Coronary artery (tissue), 2 donors: ENCODE measurements around the gene SECISBP2.

ENCODE experiments used
- DNase-seq: peaks from one replicate; pipeline ENCODE4 v3.0.0-alpha.2; 2017; ENCODE audit warnings: low spot score
- H3K27ac ChIP-seq, 2 donors: fragments of 200-600 bp; sonication (generic); one replicate each; pipeline ENCODE4 v1.5.1; 2016 to 2019
- H3K4me3 ChIP-seq: fragments of 200-600 bp; sonication (generic); 2 replicates; pipeline ENCODE4 v1.5.1; 2016; ENCODE audit warnings: mild to moderate bottlenecking, moderate library complexity
- CTCF ChIP-seq: fragments of 200-600 bp; sonication (generic); IDR thresholded peaks from one replicate; pipeline ENCODE4 v1.5.1; 2019; ENCODE audit warnings: antibody characterized with exemption

The SECISBP2 gene

GRCh38 chr9:89372230-89372816 lies 54.0 kb downstream of the SECISBP2 start:
- Histone ChIP-seq H3K4me3 (no peak overlapping the region), H3K27ac (no peak overlapping the region)
- no peak for TF ChIP-seq CTCF
- DNase-seq = no peak

GRCh38 chr9:89372979-89373378 lies 54.7 kb downstream of the SECISBP2 start:
- no peak overlapping the region for H3K27ac ChIP-seq
- no peak overlapping the region for H3K4me3 ChIP-seq
- no peak for TF ChIP-seq CTCF
- no peak for DNase-seq

- TF ChIP-seq CTCF = no peak
- DNase-seq = no peak
Observed at GRCh38 chr9:89374176-89374575, 55.9 kb downstream of the SECISBP2 start.

GRCh38 chr9:89375191-89375760 lies 57.0 kb downstream of the SECISBP2 start:
- no peak for TF ChIP-seq CTCF
- Histone ChIP-seq H3K4me3 (no peak overlapping the region), H3K27ac (no peak overlapping the region)
- no peak for DNase-seq

More at GRCh38 chr9:89374176-89374575, 55.9 kb downstream of the SECISBP2 start:
- Histone ChIP-seq H3K27ac (no peak overlapping the region), H3K4me3 (no peak overlapping the region)

- no peak for TF ChIP-seq CTCF
- Histone ChIP-seq H3K4me3 (no peak overlapping the region), H3K27ac (no peak overlapping the region)
- no peak for DNase-seq
Observed at GRCh38 chr9:89376286-89376685, 58.0 kb downstream of the SECISBP2 start.

GRCh38 chr9:89376741-89377351 lies 58.5 kb downstream of the SECISBP2 start:
- no peak for DNase-seq
- H3K4me3 ChIP-seq = no peak overlapping the region
- TF ChIP-seq CTCF = no peak
- no peak overlapping the region for H3K27ac ChIP-seq

GRCh38 chr9:89377411-89377810 lies 59.1 kb downstream of the SECISBP2 start:
- H3K27ac ChIP-seq = no peak overlapping the region
- no peak for DNase-seq
- H3K4me3 ChIP-seq = no peak overlapping the region
- TF ChIP-seq CTCF = no peak
